Measurements from ENCODE around the gene ELMO1.
A peak's percentile ranks its signal among the peaks of the same experiment; 100 is the strongest.

Gene ELMO1

DNA sequence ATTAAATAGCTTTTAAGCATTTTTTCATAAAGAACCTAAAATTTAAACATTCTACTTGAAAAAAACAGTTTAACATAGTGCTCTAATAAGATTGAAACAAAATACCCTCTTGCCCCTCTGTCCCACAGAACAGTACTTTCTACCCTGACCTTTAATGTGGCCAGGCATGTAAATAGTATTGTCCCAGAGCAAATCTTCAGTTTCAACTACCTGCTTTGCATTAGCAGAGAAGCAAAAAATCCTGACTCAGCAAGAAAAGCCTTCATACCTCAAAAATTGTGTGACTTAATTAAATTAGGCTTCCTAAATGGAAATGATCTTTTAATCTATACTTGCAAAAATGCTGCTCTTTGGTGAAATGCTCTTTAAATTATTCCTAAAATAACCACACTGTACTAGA is 487.0 kb downstream of the ELMO1 start:
- DNase-seq (ENCODE audit: low read depth) = no peak
- no peak overlapping the region for H3K4me3 ChIP-seq (ENCODE audit: low read depth, low read length)
- TF ChIP-seq POLR2A (IDR thresholded peaks at IDR 0.05; ENCODE audit: extremely low read depth, insufficient read length) (no peak), MYC (IDR thresholded peaks at IDR 0.05; ENCODE audit: low read depth, low read length) (no peak)

DNA sequence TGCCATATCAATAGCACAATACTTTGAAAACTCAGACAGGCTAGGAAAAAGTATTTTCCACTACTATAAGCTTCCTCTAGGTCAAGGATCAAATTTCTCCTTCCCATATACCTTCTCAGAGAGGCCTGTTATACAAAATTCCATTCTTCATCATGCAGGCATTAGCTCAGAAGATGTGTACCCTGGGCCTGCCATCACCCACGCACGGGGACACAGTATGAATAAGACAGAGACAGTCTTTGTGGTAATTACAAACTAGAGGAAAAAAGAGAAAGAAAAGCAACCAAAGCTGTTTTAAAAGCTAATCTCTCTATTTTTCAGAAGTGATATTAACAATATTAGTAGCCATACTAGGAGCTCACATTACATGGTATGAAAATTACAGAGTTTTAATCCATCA is 487.6 kb downstream of the ELMO1 start:
- DNase-seq (ENCODE audit: low read depth) = no peak
- TF ChIP-seq MYC (IDR thresholded peaks at IDR 0.05; ENCODE audit: low read depth, low read length) = no peak
- TF ChIP-seq, protein P1, sequence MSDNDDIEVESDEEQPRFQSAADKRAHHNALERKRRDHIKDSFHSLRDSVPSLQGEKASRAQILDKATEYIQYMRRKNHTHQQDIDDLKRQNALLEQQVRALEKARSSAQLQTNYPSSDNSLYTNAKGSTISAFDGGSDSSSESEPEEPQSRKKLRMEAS (IDR thresholded peaks at IDR 0.05; ENCODE audit: low read depth, low read length) = no peak
- no peak for TF ChIP-seq POLR2A (IDR thresholded peaks at IDR 0.05; ENCODE audit: extremely low read depth, insufficient read length)
- TF ChIP-seq, protein P2, sequence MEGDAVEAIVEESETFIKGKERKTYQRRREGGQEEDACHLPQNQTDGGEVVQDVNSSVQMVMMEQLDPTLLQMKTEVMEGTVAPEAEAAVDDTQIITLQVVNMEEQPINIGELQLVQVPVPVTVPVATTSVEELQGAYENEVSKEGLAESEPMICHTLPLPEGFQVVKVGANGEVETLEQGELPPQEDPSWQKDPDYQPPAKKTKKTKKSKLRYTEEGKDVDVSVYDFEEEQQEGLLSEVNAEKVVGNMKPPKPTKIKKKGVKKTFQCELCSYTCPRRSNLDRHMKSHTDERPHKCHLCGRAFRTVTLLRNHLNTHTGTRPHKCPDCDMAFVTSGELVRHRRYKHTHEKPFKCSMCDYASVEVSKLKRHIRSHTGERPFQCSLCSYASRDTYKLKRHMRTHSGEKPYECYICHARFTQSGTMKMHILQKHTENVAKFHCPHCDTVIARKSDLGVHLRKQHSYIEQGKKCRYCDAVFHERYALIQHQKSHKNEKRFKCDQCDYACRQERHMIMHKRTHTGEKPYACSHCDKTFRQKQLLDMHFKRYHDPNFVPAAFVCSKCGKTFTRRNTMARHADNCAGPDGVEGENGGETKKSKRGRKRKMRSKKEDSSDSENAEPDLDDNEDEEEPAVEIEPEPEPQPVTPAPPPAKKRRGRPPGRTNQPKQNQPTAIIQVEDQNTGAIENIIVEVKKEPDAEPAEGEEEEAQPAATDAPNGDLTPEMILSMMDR (IDR thresholded peaks at IDR 0.05; ENCODE audit: low read depth, low read length) = no peak
- no peak overlapping the region for H3K4me3 ChIP-seq (ENCODE audit: low read depth, low read length)

DNA sequence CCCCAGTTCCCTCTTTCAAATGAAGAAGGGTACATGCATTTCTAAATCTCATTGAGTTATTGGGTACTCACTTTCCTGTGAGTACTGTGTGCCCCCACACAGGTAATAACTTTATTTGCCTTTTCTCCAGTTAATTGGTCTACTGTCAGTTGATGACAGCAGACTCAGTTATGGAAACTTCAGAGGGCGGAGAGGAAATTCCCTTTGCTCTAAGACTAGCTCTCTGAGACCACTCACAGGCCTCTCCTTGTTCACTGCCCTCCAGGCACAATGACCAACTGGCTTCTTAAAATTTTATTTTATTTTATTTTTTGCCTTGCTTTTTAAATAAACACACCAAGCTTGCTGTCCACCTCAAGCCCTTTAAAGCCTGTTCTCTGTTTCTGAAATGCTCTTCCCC is 488.6 kb downstream of the ELMO1 start:
- TF ChIP-seq MYC (IDR thresholded peaks at IDR 0.05; ENCODE audit: low read depth, low read length) (no peak), POLR2A (IDR thresholded peaks at IDR 0.05; ENCODE audit: extremely low read depth, insufficient read length) (no peak)
- TF ChIP-seq, protein P1 (IDR thresholded peaks at IDR 0.05; ENCODE audit: low read depth, low read length) = no peak
- TF ChIP-seq, protein P2 (IDR thresholded peaks at IDR 0.05; ENCODE audit: low read depth, low read length) = no peak
- DNase-seq (ENCODE audit: low read depth) = no peak
- H3K4me3 ChIP-seq (ENCODE audit: low read depth, low read length) = no peak overlapping the region

GRCh38 chr7:36958111-36958733 is 490.4 kb downstream of the ELMO1 start:
- no peak overlapping the region for H3K4me3 ChIP-seq (ENCODE audit: low read depth, low read length)
- no peak for TF ChIP-seq POLR2A (IDR thresholded peaks at IDR 0.05; ENCODE audit: extremely low read depth, insufficient read length)
- TF ChIP-seq, protein P1 (IDR thresholded peaks at IDR 0.05; ENCODE audit: low read depth, low read length) = no peak
- TF ChIP-seq, protein P2 (IDR thresholded peaks at IDR 0.05; ENCODE audit: low read depth, low read length) = no peak
- TF ChIP-seq MYC (IDR thresholded peaks at IDR 0.05; ENCODE audit: low read depth, low read length) = no peak
- DNase-seq (ENCODE audit: low read depth) = peak; percentile 28

- DNase-seq (ENCODE audit: low read depth) = no peak
- no peak overlapping the region for H3K4me3 ChIP-seq (ENCODE audit: low read depth, low read length)
- TF ChIP-seq MYC (IDR thresholded peaks at IDR 0.05; ENCODE audit: low read depth, low read length) = no peak
- TF ChIP-seq POLR2A (IDR thresholded peaks at IDR 0.05; ENCODE audit: extremely low read depth, insufficient read length) = no peak
- TF ChIP-seq, protein P2 (IDR thresholded peaks at IDR 0.05; ENCODE audit: low read depth, low read length) = no peak
- TF ChIP-seq, protein P1 (IDR thresholded peaks at IDR 0.05; ENCODE audit: low read depth, low read length) = no peak
These were observed 491.0 kb downstream of the ELMO1 start for GRCh38 chr7:36957620-36958019.

GRCh38 chr7:36956814-36957213 is 491.9 kb downstream of the ELMO1 start:
- no peak for DNase-seq (ENCODE audit: low read depth)
- no peak for TF ChIP-seq POLR2A (IDR thresholded peaks at IDR 0.05; ENCODE audit: extremely low read depth, insufficient read length)
- no peak for TF ChIP-seq MYC (IDR thresholded peaks at IDR 0.05; ENCODE audit: low read depth, low read length)
- TF ChIP-seq, protein P2 (IDR thresholded peaks at IDR 0.05; ENCODE audit: low read depth, low read length) = no peak
- TF ChIP-seq, protein P1 (IDR thresholded peaks at IDR 0.05; ENCODE audit: low read depth, low read length) = no peak
- H3K4me3 ChIP-seq (ENCODE audit: low read depth, low read length) = no peak overlapping the region

Measured in NB4 (cell line).